Activated B cell treated with CpG ODN at 0.5 μM for 24 hours (primary cell): ENCODE data around the gene PEX11G. TPM values are rescaled to one million over a fixed set of nuclear protein-coding genes. Genes with fewer than 3 reads are reported as not detected.

ENCODE experiments used
- ATAC-seq: fragments of 200-7000 bp; cut with Tn5 transposase; one replicate; pipeline ENCODE4 v1.10.0; 2021; ENCODE audit warnings: low read depth, mild to moderate bottlenecking, moderate library complexity
- CTCF ChIA-PET: fragments of 350-600 bp; sonication (Branson Sonifier 250); formaldehyde crosslinking; loops from one replicate; lab custom pipeline; 2021; ENCODE audit warnings: antibody characterized with exemption; lab: Charles Lee
- POLR2A ChIA-PET: fragments of 350-600 bp; sonication (Branson Sonifier 250); formaldehyde crosslinking; loops from one replicate; lab custom pipeline; 2021; ENCODE audit warnings: antibody characterized with exemption; lab: Charles Lee
- DNase-seq: peaks from one replicate; pipeline ENCODE4 v3.0.0; 2022
- H3K27ac Mint-ChIP-seq: one replicate; pipeline ENCODE4 v1.8.0; 2020; ENCODE audit warnings: mixed read lengths
- H3K27me3 Mint-ChIP-seq: one replicate; pipeline ENCODE4 v1.8.0; 2021; ENCODE audit warnings: mixed read lengths
- H3K36me3 Mint-ChIP-seq: one replicate; pipeline ENCODE4 v1.8.0; 2021; ENCODE audit warnings: low read depth, mixed read lengths
- H3K4me1 Mint-ChIP-seq: one replicate; pipeline ENCODE4 v1.8.0; 2021; ENCODE audit warnings: mixed read lengths
- H3K4me3 Mint-ChIP-seq: one replicate; pipeline ENCODE4 v1.8.0; 2020; ENCODE audit warnings: mild to moderate bottlenecking, mixed read lengths
- H3K9me3 Mint-ChIP-seq: one replicate; pipeline ENCODE4 v1.8.0; 2020; ENCODE audit warnings: mixed read lengths
- intact Hi-C: fragments of 100-400 bp; cut with micrococcal nuclease; formaldehyde crosslinking; loops from one replicate; pipeline ENCODE4 v1.15.1; 2024
- total RNA-seq: library from RNA; stranded (reverse); gene quantifications from 2 replicates; pipeline ENCODE4 v1.2.3, GENCODE V29; 2022
- TF ChIP-seq, protein P1 (sequence below): fragments of 200-600 bp; IDR thresholded peaks from one replicate; pipeline ENCODE4 v1.8.0; 2022; ENCODE audit warnings: antibody characterized with exemption, mild to moderate bottlenecking

The PEX11G gene
- total RNA-seq, 1 donor from 2014 or later = 1.0 TPM

DNA sequence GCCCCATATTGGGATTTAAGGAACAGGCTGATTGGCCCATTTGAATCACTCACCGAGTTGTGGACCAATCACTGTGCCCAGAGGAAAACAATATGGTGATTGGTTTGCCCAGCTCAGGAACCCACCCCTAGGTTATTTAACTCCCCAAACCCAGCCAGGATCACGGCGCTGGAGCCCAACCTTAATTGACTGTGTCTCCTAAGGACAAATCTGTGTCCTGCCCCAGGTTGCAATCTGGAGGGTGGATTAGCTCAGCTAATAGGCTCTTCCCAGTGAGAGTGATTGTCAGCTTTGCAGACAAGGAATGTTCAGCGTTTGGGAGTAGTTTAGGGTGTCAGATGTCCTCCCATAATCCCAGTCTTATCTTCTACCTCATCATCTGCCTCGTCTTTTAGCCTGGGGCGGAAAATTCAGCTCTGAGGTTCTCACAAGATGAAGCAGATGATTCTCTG, 23.6 kb upstream of the PEX11G start:
- no peak for ATAC-seq
- no peaks in the 10 kb centered on the region for H3K36me3 Mint-ChIP-seq
- H3K9me3 Mint-ChIP-seq = no peaks in the 10 kb centered on the region
- no peak overlapping the region for H3K4me3 Mint-ChIP-seq
- peaks cover 10% of the 10 kb centered on the region for H3K4me1 Mint-ChIP-seq
- H3K27me3 Mint-ChIP-seq = peaks cover 10% of the 10 kb centered on the region
- intact Hi-C loops = no loop called here
- DNase-seq = no peak
- TF ChIP-seq, protein P1, sequence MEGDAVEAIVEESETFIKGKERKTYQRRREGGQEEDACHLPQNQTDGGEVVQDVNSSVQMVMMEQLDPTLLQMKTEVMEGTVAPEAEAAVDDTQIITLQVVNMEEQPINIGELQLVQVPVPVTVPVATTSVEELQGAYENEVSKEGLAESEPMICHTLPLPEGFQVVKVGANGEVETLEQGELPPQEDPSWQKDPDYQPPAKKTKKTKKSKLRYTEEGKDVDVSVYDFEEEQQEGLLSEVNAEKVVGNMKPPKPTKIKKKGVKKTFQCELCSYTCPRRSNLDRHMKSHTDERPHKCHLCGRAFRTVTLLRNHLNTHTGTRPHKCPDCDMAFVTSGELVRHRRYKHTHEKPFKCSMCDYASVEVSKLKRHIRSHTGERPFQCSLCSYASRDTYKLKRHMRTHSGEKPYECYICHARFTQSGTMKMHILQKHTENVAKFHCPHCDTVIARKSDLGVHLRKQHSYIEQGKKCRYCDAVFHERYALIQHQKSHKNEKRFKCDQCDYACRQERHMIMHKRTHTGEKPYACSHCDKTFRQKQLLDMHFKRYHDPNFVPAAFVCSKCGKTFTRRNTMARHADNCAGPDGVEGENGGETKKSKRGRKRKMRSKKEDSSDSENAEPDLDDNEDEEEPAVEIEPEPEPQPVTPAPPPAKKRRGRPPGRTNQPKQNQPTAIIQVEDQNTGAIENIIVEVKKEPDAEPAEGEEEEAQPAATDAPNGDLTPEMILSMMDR = no peak
- CTCF ChIA-PET = no interaction called here
- no peak overlapping the region for H3K27ac Mint-ChIP-seq
- POLR2A ChIA-PET = interaction anchor here (0.6 kb wide), 1 partner anchor 44 kb away, joined by 3 read pairs; no protein-coding TSS in a partner anchor

DNA sequence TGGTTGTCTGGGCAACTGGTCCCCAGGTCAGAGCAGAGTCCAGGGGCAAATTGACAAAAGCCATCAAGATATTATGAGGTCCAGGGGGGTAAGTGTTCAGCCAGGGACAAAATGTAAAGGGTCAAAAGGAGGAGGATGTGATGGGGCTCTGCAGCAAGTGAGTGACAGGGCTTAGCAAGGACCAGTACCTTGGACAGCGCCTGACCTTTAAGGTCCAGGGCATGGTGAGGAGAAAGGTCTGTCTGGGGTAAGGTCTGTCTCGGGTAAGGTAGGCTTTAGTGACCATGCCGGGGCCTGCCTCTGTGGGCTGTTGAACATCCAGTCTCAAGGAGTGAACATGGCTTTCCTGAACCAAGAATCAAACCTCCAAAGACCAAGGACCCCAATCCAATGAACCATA, 20.8 kb upstream of the PEX11G start:
- CTCF ChIA-PET = no interaction called here
- ATAC-seq (no peak), DNase-seq (no peak)
- Mint-ChIP-seq H3K36me3 (no peaks in the 10 kb centered on the region), H3K27ac (no peak overlapping the region), H3K4me1 (peaks cover 14% of the 10 kb centered on the region), H3K9me3 (no peaks in the 10 kb centered on the region), H3K27me3 (peaks cover 20% of the 10 kb centered on the region), H3K4me3 (no peak overlapping the region)
- POLR2A ChIA-PET = no interaction called here
- intact Hi-C loops = no loop called here
- TF ChIP-seq, protein P1 = no peak

DNA sequence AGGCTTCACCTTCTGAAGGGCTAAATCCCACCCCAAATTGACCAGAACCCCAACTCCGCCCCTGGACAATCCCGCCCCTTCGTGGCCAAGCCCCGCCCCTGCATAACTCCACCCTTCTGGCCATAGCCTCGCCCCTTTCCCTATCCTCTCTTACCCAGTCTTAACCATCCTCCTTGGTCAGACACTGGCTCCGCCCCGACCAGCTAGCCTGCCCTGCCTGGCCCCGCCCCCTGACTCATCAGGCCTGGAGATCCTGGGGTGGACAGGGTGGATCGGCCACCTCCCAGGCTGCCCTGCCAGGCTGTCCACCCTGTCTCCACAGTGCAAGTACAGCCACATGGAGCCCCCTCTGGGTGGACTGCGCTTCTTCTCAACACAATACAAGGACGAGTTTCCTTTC, 19.0 kb upstream of the PEX11G start:
- intact Hi-C loops = loop anchor here (2.0 kb wide), 1 partner anchor 19 kb away; the partner anchor contains the start of gene PEX11G
- H3K36me3 Mint-ChIP-seq = no peaks in the 10 kb centered on the region

DNA sequence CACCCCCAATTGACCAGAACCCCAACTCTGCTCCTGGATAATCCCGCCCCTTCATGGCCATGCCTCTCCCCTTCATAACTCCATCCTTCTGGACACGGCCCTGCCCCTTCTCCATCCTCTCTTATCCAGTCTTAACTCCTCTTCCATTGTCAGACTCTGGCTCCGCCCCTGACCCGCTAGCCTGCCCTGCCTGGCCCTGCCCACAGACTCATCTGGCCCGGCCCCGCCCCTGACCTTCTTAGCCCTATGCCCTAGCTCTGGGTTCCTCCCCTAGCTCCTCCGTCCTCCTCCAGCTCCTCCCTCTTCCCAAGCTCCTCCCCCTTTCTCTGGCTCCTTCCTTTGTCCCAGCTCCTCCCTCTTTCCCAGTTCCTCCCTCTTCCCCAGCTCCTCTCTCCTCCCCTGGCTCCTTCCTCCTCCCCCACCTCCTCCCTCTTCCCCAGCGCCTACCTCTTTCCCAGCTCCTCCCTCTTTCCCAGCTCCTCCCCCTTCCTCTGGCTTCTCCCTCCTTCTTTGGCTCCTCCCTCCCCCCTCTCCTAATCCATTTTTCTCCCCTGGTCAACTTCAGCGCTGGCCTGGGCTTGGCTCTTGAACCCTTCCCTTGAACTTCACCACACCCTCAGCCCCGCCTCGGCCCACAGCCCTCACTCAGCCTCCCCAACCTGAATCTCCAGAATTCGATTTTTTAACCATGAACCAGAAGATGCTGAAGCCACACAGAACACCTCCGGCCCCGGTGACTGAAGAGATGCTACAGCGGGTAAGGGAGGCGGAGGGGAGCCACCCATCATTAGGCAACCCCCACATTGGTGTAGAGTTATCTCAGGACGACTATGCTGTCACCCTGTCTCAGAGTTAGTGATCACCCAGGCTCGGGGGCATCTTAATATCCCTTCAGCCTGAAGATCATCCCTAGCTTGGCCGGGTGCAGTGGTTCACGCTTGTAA, 17.8 kb upstream of the PEX11G start:
- Mint-ChIP-seq H3K27ac (no peak overlapping the region), H3K4me3 (no peak overlapping the region)

More for the DNA sequence above, 19.0 kb upstream of the PEX11G start:
- Mint-ChIP-seq H3K4me3 (no peak overlapping the region), H3K4me1 (peaks cover 14% of the 10 kb centered on the region), H3K27ac (no peak overlapping the region), H3K27me3 (peaks cover 21% of the 10 kb centered on the region), H3K9me3 (no peaks in the 10 kb centered on the region)
- DNase-seq = no peak
- ChIA-PET CTCF (no interaction called here), POLR2A (no interaction called here)
- TF ChIP-seq, protein P1 = no peak
- ATAC-seq = no peak

More for the DNA sequence above, 17.8 kb upstream of the PEX11G start:
- DNase-seq = no peak
- intact Hi-C loops = loop anchor here (2.0 kb wide), 1 partner anchor 18 kb away; the partner anchor contains the start of gene PEX11G
- Mint-ChIP-seq H3K27me3 (peaks cover 31% of the 10 kb centered on the region), H3K36me3 (no peaks in the 10 kb centered on the region), H3K4me1 (peaks cover 14% of the 10 kb centered on the region), H3K9me3 (no peaks in the 10 kb centered on the region)
- ChIA-PET POLR2A (interaction anchor here (0.6 to 0.8 kb wide), 2 partner anchors 13 to 16 kb away, joined by 3 to 5 read pairs; partner anchors contain the start of gene MCOLN1), CTCF (no interaction called here)
- TF ChIP-seq, protein P1 = no peak
- peak; percentile 78 for ATAC-seq
